ENCODE results near the gene DND1. TPM values are rescaled to one million over a fixed set of nuclear protein-coding genes. Genes with fewer than 3 reads are reported as not detected.
"Not testable (repeated sequence)": the region's sequence is repeated elsewhere in the genome, so short reads cannot be mapped to it uniquely, and the experiment has no call there.

Gene DND1
- polyA plus RNA-seq, 1 donor: not detected

- DNase-seq: no peak
These were observed 42.9 kb downstream of the DND1 start for GRCh38 chr5:140630292-140631035.

DNA sequence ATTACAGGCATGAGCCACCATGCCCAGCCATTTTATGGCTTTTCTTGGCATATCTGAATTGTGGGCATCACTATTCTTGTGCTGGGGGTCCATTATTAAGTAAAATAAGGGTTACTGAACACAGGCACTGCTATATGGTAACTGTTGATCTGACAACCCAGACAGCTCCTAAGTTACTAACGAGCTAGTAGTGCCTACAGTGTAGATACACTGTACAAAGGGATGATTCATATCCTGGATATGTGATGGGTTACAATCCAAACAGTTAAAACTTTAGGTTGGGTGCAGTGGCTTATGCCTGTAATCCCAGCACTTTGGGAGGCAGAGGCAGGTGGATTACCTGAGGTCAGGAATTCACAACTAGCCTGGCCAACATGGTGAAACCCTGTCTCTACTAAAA is 44.7 kb downstream of the DND1 start:
- DNase-seq: no peak

GRCh38 chr5:140627972-140628371 is 45.4 kb downstream of the DND1 start:
- no peak for DNase-seq

- not testable (repeated sequence) for DNase-seq
These were observed 48.5 kb downstream of the DND1 start for GRCh38 chr5:140624886-140625285.

GRCh38 chr5:140623061-140623460 is 50.3 kb downstream of the DND1 start:
- DNase-seq: not testable (repeated sequence)

DNA sequence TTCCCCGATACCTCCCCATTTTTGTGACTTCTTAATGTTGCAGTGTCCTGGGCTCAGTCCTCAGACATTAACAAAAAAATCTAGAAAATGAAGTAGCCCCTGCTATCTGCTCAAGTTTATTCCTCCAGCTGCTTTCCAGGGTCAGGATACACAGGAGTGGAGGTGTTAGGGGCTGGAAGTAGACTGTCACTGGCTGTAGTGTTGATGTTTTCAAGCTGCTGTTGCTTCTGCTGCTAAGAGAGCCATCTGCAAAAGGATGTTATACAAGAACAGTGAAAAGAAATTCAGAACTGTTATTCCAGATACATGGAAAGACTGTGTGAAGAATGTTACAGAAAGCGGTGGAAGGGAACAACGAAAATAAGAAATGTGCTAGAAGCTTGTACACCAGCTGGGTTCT is 51.1 kb downstream of the DND1 start:
- DNase-seq: no peak

Other genes starting within 250 kb of the DND1 start
- 8.6 TPM for gene EIF4EBP3, start 125.9 kb downstream of the DND1 start, polyA plus RNA-seq (ENCODE audit: insufficient read length)
- gene SRA1, start 116.1 kb downstream of the DND1 start, polyA plus RNA-seq (ENCODE audit: insufficient read length): 20.5 TPM
- gene APBB3, start 109.0 kb downstream of the DND1 start, polyA plus RNA-seq (ENCODE audit: insufficient read length): 28.8 TPM
- gene SLC35A4, start 108.7 kb downstream of the DND1 start, polyA plus RNA-seq (ENCODE audit: insufficient read length): 59.9 TPM
- 30.9 TPM for gene CD14, start 40.4 kb downstream of the DND1 start, polyA plus RNA-seq (ENCODE audit: insufficient read length)
- 11.0 TPM for gene TMCO6, start 34.1 kb downstream of the DND1 start, polyA plus RNA-seq (ENCODE audit: insufficient read length)
- 57.7 TPM for gene NDUFA2, start 25.9 kb downstream of the DND1 start, polyA plus RNA-seq (ENCODE audit: insufficient read length)
- gene IK, start 25.7 kb downstream of the DND1 start, polyA plus RNA-seq (ENCODE audit: insufficient read length): 104 TPM
- 14.3 TPM for gene WDR55, start 8.7 kb downstream of the DND1 start, polyA plus RNA-seq (ENCODE audit: insufficient read length)
- 53.2 TPM for gene HARS1, start 17.8 kb upstream of the DND1 start, polyA plus RNA-seq (ENCODE audit: insufficient read length)
- gene HARS2, start 17.9 kb upstream of the DND1 start, polyA plus RNA-seq (ENCODE audit: insufficient read length): 24.7 TPM
- gene ZMAT2, start 26.9 kb upstream of the DND1 start, polyA plus RNA-seq (ENCODE audit: insufficient read length): 72.8 TPM
- not detected for gene PCDHA1, start 112.6 kb upstream of the DND1 start, polyA plus RNA-seq (ENCODE audit: insufficient read length)
- gene PCDHA2, start 121.3 kb upstream of the DND1 start, polyA plus RNA-seq (ENCODE audit: insufficient read length): 0.06 TPM
- 0.18 TPM for gene PCDHA3, start 127.5 kb upstream of the DND1 start, polyA plus RNA-seq (ENCODE audit: insufficient read length)
- gene PCDHA4, start 133.5 kb upstream of the DND1 start, polyA plus RNA-seq (ENCODE audit: insufficient read length): 0.12 TPM
- not detected for gene PCDHA5, start 148.0 kb upstream of the DND1 start, polyA plus RNA-seq (ENCODE audit: insufficient read length)
- gene PCDHA6, start 154.4 kb upstream of the DND1 start, polyA plus RNA-seq (ENCODE audit: insufficient read length): not detected
- 0.19 TPM for gene PCDHA7, start 160.7 kb upstream of the DND1 start, polyA plus RNA-seq (ENCODE audit: insufficient read length)
- not detected for gene PCDHA8, start 167.6 kb upstream of the DND1 start, polyA plus RNA-seq (ENCODE audit: insufficient read length)
- not detected for gene PCDHA9, start 174.8 kb upstream of the DND1 start, polyA plus RNA-seq (ENCODE audit: insufficient read length)
- gene PCDHA10, start 182.3 kb upstream of the DND1 start, polyA plus RNA-seq (ENCODE audit: insufficient read length): 0.25 TPM
- gene PCDHA11, start 195.4 kb upstream of the DND1 start, polyA plus RNA-seq (ENCODE audit: insufficient read length): 0.30 TPM
- gene PCDHA12, start 201.7 kb upstream of the DND1 start, polyA plus RNA-seq (ENCODE audit: insufficient read length): 0.06 TPM
- 0.21 TPM for gene PCDHA13, start 208.5 kb upstream of the DND1 start, polyA plus RNA-seq (ENCODE audit: insufficient read length)